Stimulated activated naive CD8-positive, alpha-beta T cell treated with anti-CD3 and anti-CD28 coated beads, Interleukin-15, Interleukin-2, amounts not matched to agents 100 U/mL and 50 U/mL, for 24 hours (primary cell): ENCODE measurements around the gene OXTR.

Experiments used
- ATAC-seq: fragments of 150-1000 bp; cut with Tn5 transposase; one replicate; pipeline ENCODE4 v1.10.0; 2021
- DNase-seq: peaks from one replicate; pipeline ENCODE4 v3.0.0; 2021

Gene OXTR

GRCh38 chr3:8712045-8712907 is 57.1 kb downstream of the OXTR start:
- DNase-seq: no peak
- no peak for ATAC-seq

- no peak for DNase-seq
- no peak for ATAC-seq
These were observed 59.5 kb downstream of the OXTR start for GRCh38 chr3:8709801-8710507.

- no peak for ATAC-seq
- no peak for DNase-seq
These were observed 60.1 kb downstream of the OXTR start for GRCh38 chr3:8709287-8709686.

DNA sequence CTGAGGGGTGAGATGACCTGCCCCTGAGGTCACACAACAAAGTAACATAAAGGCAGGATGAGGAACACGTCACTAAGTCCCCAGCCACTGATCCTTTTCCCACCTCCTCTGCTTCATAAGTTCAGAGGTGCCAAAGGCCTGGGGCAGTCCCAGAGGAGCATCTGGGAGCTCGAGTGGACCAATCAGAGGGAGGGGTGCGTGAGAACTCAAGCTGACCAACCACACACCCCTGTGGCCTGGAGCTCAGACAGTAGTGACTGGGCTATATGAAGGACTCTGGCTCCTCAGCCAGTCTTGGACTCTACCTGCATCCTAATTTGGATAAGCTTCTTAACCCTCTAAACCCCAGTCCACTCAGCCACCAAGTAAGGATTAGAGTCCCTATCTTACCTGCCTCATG is 63.8 kb downstream of the OXTR start:
- DNase-seq (no peak), ATAC-seq (no peak)

GRCh38 chr3:8702560-8702959 is 66.9 kb downstream of the OXTR start:
- no peak for ATAC-seq
- peak; percentile 4 for DNase-seq
